Cortex of kidney (tissue), 1 donor: ENCODE results near the gene MRPL19.

Experiments
- DNase-seq: peaks from one replicate; lab custom pipeline; 2025; lab: John Stamatoyannopoulos, UW

MRPL19 gene

GRCh38 chr2:75736276-75736675 is 89.7 kb downstream of the MRPL19 start:
- no peak for DNase-seq

- DNase-seq, result no peak
Observed at GRCh38 chr2:75737961-75738360, 91.4 kb downstream of the MRPL19 start.
